GM12874 (cell line): ENCODE measurements around the gene PFKM.

Experiments used
- TF ChIP-seq, protein P1 (sequence below): IDR thresholded peaks from 2 replicates; pipeline ENCODE4 v1.5.1; 2011; ENCODE audit warnings: low read depth, mild to moderate bottlenecking, control low read depth, low read length, moderate library complexity; ENCODE audit not compliant: insufficient read depth

Gene PFKM

DNA sequence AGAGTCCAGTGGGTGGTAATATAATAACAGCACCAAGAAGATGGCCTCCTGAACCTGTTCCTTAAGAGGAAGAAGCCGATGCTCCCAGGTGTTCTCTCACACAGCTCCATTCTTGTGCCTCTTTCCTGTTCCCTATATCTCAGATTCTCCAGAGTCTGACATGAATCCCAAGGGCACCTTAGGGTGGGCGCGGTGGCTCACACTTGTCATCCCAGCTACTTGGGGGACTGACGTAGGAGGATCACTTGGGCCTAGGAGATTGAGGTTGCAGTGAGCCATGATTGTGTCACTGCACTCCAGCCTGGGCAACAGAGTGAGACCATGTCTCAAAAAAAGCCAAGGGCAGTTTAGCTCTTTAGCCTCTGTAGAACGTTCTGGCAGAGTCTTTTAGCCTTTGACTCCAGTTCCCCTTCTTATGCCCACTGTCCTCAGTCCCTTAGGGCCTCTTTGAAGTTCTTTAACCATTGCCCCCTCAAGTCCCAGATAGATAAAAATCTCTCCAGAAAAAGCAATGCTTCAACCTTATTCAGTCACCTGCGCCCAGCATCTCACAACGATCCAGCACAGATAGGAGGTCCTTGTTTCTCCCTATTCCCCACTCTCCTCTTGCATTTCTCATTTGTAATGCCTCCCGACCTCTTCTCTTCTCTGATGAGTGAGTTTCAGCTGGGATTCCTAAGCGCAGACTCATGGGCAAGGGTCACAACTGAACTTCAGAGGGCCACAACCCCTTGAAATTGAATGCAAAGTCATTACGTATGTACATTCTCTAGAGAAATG, 68.9 kb downstream of the PFKM start:
- TF ChIP-seq, protein P1, sequence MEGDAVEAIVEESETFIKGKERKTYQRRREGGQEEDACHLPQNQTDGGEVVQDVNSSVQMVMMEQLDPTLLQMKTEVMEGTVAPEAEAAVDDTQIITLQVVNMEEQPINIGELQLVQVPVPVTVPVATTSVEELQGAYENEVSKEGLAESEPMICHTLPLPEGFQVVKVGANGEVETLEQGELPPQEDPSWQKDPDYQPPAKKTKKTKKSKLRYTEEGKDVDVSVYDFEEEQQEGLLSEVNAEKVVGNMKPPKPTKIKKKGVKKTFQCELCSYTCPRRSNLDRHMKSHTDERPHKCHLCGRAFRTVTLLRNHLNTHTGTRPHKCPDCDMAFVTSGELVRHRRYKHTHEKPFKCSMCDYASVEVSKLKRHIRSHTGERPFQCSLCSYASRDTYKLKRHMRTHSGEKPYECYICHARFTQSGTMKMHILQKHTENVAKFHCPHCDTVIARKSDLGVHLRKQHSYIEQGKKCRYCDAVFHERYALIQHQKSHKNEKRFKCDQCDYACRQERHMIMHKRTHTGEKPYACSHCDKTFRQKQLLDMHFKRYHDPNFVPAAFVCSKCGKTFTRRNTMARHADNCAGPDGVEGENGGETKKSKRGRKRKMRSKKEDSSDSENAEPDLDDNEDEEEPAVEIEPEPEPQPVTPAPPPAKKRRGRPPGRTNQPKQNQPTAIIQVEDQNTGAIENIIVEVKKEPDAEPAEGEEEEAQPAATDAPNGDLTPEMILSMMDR = no peak

DNA sequence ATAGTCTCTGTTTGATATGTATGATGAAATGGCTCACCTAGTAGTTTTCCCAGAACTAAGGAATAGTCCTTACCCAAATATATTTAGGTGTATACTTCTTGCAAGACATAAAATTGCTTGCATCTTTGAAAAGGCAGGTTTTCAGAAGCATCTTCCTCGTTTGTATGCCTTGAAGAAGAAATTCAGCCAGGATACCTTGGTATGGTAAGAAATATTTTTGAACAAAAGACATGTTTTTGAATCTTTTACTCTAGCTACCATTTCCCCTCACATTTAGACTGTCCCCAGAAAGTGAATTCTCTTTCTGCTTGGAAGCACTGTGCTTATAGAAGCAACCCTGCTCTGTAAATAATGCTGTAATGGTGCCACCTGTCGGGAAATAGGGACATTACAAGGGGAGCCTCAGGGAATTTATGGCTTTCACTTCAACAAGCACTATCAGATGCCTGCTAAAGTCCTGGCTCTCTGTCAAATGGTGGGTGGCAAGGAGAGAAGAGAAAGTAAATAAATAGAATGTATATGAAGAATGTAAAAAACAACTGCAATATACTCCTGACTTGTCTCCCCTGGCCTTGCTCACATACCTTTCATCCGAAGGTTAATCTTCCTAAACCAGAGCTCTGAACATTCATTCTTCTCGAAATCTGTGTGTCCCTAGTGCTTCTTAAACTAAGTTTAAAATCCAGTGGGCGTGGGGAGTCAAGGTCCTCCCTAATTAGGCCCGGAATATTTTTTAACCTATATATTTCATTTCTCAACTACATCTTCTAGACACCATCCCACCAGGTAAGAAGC, 70.4 kb downstream of the PFKM start:
- TF ChIP-seq, protein P1 = peak; percentile 73

DNA sequence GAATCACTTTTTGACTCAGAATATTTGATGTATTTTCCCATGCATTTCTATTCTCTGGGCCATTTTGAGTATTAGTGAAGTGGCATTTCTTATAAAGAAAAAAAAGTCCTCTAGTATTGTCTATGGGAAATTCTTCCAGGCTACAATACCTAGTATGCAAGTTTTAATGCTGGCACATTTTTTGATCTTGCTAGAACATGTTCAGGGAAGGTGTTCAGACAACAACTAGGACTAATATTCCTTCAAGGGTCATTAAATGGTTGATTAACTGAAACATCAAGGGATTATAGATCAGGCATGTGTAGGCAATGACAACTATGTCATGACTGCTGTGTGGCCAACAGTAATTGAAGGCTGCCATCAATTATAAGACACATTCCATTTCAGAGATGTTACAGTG, 71.9 kb downstream of the PFKM start:
- TF ChIP-seq, protein P1 = no peak

DNA sequence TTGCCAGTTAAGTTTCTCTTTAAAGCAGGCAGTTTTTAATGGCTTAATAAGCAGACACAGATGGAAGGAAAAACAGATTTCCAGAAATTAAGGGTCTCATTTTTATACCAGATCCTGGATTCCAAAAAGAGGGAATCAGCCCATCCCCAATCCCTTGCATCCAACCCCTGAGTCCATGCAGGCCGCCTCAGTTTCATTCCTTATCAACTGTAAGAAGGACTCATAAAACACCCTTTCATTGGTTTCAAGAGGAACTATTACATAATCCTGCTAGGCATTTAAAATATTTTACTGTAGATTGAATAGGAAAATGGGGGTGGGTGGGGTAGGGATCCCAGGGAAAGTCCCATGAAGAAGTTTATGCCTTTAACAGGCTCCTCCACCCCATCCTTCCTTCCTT, 73.7 kb downstream of the PFKM start:
- TF ChIP-seq, protein P1 = no peak

DNA sequence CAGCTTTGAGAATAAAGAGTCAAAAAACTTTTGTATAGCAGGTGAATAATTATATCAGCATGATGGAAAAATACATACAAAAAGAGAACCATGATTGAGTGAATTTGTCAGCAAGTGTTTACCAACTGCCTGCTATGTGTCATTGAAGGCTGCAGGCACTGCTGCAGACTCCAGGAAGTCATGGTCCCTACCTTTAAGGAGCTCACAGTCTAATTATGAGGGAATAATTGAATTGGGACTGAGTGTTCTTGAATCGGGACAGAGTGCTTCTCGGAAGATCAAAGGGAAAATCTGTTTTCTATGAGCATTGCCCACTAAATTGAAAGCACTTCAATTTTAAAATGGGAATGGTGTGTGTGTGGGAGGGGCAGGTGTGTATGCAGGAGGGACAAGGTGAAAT, 74.5 kb downstream of the PFKM start:
- TF ChIP-seq, protein P1 = no peak

DNA sequence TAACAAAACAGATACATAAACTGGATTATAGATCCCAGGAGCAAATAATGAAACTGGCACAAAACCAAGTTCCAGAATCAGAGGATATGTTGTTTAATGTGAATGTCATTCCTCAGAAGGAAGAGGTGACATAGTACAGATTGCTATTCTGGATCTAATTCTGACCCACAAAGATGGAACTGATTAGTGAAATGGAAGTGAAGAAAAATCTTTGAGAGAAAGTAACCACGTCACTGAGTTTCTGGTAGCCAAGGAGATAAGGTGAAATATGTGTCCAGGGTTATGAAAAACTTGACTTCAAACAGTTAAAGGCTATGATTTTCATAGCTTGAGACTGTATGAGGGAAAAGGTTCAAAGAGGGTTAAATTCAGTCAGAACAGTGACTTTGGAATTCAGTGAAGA, 75.6 kb downstream of the PFKM start:
- TF ChIP-seq, protein P1 = no peak
